HG02623 (cell line): ENCODE data around the gene QSOX2.

Experiments
- ATAC-seq: cut with Tn5 transposase; IDR thresholded peaks from one replicate; pipeline ENCODE4 v1.9.1; 2021; ENCODE audit warnings: moderate library complexity; ENCODE audit not compliant: unreplicated experiment

Gene QSOX2, protein sequence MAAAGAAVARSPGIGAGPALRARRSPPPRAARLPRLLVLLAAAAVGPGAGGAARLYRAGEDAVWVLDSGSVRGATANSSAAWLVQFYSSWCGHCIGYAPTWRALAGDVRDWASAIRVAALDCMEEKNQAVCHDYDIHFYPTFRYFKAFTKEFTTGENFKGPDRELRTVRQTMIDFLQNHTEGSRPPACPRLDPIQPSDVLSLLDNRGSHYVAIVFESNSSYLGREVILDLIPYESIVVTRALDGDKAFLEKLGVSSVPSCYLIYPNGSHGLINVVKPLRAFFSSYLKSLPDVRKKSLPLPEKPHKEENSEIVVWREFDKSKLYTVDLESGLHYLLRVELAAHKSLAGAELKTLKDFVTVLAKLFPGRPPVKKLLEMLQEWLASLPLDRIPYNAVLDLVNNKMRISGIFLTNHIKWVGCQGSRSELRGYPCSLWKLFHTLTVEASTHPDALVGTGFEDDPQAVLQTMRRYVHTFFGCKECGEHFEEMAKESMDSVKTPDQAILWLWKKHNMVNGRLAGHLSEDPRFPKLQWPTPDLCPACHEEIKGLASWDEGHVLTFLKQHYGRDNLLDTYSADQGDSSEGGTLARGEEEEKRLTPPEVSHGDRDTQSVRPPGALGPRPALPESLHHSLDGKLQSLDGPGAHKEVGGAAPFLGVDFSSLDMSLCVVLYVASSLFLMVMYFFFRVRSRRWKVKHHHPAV

DNA sequence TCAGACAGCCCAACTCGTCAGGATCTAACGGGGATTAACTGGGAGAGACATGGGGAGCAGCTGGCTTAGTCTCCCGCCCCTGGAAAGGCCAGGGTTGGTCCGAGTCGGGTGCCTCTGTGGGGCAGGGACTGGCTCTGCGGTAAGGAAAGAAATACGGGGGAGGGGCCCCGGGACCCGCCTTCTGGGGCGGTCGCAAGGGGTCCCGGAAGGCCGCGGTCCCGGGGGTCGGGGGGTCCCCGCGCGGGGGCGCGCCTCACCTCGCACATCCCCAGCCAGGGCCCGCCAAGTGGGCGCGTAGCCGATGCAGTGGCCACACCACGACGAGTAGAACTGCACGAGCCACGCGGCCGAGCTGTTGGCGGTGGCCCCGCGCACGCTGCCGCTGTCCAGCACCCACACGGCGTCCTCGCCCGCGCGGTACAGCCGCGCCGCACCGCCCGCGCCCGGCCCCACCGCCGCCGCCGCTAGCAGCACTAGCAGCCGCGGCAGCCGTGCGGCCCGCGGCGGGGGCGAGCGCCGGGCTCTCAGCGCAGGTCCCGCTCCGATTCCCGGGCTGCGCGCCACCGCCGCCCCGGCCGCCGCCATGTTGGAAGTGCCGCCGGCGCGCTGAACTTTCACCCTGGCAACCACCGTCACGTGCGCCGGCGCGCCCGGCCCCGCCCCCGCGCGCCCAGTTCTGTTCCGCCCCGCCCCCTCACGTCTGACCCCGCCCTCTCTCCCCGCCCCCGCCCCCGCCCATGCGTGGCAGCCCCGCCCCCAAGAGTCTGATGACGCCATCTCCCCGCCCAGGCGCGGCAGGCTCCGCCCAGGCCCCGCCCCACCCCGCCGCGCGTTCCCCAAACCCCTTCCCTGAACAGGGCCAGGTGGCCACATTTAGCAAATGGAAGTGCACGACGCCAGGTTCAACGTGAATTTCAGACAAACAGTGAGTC, at the start of gene QSOX2:
TSS of gene QSOX2 (minus strand) at position 594 of the 932 bp plus-strand sequence. CDS start at position 585, 9 bp downstream.
- ATAC-seq: peak; percentile 38

DNA sequence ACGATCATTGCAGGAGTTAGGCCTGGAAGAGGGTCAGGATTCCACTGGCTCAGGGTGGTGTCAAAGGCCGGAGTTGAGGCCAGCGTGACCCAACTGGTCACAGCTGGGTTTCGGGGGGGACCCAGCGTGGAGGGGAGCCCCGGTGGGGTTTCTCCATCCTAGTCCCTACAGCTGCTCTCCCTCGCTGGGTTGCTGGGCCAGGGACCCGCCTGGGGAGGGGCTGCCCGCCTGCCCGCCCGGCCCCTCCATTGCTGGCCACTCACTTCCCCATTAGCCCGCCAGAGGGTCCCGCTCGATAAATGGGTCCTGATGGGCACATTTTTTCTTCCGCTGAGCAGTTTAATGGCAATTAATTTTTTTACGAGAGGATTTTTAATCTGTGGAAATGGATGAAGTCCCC, 49.4 kb upstream of the QSOX2 start:
- no peak for ATAC-seq

DNA sequence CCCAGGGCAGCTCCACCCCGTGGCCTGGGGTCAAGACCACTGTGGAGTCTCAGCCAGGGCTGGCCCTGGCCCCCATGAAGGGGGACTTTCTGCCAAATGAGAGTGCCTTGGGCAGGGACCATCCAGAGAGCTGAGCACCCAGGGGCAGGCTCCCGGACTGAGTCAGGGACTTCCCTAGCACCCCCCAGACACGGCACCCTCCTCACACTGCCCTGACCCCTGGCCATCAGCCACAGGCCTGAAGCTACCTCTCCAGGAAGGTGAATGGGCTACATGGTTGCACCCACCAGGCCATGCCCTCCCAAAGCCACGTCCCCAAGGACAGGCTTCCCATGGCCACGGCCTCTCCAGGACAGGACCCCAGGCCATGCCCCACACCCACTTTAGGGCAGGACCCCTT, 48.8 kb upstream of the QSOX2 start:
- ATAC-seq: no peak

DNA sequence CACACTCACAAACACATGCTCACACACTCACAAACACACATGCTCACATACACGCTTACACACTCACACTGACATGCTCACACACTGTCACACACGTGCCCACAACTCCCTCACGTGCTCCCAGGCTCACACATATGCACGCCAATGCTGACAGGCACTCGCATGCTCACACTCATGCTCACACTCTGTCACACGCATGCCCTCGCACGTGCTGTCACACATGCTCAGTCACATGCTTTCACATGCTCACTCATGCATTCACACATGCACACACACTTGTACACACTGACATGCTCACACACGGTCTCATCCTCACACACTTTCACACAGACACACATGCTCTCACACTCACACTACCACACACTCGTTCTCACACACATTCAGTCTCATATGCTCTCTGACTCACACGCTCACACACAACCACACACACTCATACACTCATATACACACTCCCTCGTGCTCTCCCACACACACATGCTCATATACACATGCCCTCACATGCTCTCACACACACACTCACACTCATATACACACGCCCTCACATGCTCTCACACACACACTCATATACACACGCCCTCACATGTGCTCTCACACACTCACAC, 48.0 kb upstream of the QSOX2 start:
- ATAC-seq: no peak

DNA sequence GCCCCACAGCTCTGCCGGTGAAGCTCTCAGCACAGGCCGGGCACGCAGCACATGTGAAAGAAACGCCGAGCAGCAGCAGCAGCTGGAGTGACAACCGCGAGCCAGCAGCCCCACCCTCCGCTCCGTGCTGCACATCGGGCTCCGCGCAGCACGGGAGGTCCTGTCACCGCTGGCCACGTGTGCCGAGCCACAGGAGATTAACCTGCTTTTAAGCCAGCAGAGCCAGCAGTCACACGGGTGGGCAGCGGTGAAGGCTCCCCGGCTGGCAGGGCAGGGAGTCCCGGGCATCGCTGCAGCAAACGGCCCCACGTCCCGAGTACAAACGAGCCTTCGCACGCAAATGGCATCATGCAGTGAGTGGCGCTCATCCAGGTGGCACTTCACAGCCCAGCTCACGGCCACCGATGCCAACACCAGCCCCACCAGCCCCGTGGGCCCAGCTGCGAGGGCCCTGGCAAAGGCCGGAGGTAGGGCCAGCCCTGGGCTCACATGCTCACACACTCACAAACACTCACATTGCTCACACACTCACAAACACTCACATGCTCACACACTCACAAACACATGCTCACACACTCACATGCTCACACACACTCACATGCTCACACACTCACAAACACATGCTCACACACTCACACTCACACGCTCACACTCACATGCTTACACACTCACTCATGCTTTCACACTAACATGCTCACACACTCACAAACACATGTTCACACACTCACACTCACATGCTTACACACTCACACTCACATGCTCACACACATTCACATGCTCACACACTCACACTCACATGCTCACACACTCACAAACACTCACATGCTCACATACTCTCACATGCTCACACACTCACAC, 47.2 kb upstream of the QSOX2 start:
- no peak for ATAC-seq

DNA sequence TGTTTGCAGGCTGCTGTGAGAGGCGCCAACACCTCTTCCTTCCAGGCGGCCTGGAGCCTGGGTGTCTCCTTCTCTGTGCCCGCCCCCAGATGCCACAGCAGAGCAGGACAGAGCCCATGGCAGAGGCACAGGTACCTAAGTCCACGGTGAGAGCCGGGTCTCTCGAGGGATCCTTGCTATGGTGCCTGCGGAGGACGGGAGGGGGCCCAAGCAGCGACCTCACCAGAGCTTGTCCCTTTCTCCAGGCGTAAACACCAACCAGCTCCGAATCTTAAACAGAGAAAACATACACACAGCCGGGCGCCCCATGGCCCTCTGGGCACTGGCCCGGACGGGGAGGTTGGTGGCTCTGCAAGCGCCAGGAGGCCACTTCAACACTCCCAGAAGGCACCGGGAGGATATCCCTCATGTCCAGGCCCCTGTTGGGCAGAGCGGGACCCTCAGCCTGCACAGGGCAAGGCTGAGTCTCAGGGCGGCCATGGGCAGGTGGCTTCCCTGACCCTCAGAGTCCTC, 46.5 kb upstream of the QSOX2 start:
- no peak for ATAC-seq

DNA sequence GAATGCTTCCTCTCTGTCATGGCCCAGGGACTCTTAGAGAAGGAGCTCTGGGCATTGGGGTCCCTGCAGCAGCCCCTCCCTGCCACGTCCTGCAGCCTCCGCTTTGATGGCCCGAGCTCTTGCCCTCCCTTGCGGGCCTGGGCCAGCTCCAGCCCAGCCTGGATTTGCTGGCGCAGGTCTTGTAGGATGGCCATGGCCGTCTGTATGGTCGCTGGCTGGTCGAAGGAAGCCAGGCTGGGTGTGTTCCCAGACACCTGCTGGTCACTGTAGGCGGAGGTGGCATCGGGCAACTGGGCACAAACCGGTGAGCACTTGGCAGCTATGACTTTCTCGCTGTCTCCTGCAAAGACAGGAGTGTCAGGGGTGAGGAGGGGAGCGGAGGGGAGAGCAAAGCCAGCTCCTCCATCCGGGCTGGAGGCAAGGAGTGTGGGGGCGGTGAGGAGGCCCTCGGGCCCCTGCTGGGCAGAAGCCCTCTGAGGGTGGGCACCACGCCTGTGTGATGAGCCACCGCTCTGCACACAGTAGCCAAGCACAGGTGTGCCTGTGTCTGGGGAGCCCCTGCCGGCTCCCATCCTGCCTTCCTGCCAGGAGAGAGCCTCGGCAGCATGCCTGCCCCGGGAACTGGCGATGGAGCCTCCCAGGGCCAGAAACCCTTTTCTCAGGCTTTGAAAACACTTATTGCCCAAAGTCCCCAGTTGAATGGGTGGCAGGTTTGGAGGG, 45.9 kb upstream of the QSOX2 start:
- ATAC-seq: no peak

DNA sequence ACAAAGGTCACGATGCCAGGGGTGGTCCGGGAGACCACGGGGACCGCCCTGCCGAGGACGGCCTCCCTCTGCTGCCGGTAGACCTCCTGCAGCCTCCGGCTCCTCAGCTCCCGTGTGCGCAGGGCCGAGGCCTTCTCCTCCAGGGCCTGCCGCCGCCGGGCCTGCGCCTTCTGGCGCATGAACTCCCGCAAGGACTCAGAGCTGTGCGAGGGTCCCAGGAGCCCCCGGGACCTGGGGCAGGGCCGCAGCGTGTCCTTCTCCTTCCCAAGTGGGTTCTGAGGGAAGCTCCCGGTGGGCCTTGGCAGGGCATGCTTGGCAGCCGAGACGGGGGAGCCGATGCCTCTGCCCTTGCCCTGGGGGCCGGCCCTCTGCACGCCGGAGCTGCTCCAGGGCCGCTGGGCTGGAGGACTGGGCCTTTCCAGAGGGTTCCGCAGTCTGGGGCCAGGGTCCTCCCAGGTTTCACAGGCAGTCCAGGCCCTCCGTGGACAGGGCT, 44.9 kb upstream of the QSOX2 start:
- ATAC-seq: no peak

DNA sequence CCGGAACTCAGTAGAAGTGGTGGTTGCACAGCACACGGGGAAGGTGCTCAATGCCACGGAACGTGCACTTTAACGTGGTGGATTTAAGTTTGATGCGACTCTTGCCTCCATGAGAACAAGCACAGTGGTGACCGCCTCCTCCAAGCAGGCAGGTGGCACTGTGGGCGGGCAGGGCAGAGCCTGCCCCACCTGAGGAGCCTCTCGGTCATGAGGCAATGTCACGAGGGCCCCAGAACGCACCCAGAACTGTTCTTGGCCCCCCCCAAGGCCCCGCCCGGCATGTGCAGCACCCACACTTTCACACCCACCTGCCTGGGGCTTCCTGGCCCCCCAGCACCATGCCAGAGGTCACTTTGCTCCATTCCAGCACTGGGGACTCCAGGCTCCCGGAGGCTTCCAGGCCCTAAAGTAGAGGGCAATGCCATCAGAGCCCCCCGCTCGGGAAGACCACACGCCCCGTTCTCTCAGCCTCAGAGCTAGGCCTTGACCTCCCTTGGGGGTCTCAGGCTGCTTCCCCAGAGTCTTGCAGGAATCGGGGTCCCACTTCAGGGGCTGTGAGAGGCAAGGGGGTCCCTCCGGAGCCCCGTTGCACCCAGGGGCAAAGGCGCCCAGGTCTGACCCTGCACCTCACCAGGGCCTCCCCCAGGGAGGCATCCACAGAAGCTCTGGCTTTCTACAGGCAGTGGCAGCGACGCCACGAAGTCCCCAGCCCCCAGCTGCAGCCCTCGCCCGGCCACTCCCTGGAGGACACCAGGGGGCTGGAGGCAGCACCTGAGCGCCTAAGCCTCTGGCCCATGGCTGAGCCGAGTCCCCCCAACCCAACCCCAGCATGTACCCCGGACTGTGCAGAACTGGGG, 44.3 kb upstream of the QSOX2 start:
- no peak for ATAC-seq

DNA sequence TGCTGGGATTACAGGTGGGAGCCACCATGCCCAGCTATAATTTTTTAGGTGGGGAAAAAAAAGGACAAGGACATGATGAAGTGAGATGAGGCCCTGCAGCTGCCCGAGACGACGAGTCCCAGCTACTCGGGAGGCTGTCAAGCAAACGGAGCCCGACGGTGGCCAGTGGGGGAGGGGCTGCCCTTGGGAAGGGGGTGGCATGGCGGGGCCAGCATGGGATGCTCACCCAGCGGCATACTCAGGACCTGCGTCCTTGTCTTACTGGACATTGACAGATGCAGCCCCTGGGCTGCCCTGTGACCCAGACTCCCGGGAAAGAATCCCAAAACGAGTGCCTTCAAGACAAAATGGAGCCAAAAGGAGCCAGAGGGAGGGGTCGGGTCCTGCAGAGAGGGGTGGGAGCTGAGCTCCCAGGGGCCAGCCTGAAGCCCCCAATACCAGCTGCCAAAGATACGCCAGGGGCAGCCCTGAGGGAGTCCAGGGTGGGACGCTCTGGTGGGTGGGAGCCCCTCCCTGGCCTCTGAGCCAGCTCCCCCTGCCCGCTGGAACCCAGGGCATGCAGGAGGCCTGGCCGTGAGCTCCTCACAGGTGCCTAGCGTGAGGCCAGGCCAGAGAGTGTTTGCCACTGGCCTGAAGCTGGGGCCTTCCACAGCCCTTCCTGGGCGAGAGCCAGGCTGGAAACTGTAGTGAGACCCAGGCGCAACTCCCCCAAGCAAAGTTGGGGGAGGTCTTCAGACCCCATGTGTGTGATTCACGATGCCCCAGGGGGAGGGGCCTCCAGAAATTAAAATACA, 42.5 kb upstream of the QSOX2 start:
- no peak for ATAC-seq

DNA sequence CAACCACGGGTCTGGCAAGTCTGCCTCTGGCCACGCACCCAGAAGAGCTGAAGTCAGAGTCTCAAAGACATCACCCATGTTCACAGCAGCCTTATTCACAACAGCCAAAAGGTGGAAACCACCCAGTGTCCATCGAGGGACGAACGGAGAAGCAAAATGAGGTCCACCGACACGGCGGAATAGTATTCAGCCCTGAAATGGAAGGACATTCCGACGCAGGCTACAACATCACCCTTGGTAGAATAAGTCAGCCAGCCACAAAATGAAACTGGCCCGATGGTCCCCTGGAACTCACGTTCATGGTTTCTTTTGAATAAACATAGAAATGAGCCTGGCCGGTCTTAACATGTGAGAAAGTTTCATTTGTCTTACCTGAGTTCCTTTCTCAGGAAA, 41.4 kb upstream of the QSOX2 start:
- ATAC-seq: no peak

DNA sequence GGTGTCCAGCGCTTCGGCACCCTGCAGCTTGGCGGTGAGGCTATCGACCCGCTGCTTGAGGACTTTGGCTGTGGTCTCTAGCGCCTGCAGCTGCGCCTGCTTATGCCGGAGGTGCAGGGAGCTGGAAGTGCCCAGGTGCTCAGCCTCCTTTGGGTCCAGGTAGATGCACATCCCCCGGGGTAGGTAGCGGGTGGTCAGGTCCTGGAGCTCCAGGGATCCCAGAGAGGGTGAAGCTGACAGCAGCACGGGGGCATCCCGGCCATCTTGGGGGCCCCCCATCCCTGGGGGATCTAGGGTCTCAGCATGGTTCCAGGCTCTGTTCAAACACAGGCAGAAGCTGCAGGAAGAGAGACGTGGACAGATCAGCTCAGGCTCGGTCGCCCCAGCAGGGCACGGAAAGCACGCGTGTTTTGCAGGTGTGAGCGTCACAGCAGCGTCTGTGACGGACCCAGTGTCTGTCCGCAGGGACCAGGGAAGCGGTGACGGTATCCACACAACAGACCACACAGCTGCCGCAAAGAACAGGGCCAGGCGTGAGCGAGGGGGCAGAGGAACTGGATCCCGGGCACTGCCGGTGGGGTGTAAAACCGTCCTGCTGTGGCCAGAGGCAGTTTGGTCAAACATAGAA, 40.9 kb upstream of the QSOX2 start:
- no peak for ATAC-seq

DNA sequence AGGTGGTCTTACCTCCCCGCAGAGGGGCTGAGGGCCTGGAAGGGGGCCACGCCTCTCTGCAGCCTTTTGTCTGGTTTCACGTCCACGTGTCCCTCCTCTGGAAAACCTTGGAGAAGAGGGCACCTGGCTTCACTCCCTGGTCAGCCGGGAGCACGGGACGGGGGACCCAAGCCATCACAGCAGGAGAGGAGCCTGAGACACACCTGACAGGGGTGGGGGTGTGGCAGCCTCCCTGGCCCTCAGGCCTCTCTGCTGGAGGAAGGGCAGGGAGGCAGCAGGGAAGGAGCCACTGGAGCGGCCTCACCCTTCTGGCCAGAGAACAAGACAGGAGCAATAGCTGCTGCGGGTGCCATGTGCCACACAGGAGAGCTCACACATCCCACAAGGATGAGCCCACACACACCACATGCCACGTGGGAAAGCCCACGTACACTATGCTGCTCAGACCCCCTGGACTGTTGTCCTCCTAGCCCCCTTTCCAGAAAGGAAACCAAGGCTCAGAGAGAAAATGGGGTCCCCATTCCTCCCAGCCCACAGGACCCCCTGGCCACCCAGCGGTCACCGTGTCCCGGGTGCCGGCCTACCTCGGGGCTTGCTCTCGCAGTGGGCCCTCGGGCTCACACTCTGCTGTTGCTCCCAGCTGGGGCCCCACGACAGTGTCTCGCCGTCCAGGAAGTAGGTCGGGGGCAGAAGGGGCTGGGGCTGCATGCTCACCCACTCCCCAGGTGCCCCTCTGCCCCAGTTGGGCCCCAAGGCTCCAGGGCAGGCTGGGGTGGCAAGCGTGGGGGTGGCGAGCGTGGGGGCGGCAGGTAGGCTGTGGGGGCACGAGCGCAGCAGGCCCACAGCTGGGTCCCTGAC, 40.1 kb upstream of the QSOX2 start:
- ATAC-seq: no peak

DNA sequence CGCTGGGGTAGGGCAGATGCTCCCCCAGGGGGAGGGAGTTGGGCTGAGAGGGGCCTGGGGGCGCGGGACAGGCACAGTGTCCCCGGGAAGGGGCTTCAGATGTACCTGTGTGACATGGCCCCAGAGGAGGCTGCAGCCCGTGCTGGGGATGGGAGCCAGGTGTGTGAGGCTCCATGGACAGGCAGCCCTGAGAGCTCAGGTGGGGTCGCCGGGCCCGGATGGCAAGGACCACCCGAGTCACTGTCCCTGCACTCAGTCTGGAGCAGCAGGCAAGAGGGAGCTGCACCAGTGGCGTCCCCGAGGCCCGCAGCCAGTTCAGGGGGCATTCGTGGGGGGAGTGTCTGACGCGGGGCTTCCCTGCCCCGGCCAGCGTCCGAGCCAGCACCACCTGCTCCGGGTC, 39.3 kb upstream of the QSOX2 start:
- no peak for ATAC-seq

DNA sequence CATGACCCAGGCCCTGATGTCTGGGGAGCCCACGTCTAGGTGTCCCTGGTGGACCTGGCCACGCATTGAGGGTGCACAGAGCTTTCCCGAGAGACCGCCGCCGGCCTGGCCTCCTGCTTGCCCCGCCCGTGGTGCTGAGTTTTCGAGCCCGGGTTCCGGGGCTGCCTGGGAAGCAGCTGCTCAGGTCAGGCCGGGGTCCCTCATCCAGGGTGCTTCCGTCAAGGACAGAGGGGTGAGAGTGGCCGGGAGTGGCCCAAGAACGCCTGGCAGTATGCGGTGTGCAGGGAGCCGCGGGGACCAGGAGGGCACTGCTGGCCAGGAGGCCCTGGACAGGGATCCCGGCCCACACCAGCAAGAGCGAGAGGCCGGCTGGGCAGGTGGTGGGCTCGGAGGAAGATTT, 38.7 kb upstream of the QSOX2 start:
- no peak for ATAC-seq
